Activated naive CD8-positive, alpha-beta T cell treated with anti-CD3 and anti-CD28 coated beads, Interleukin-2, amount 50 U/mL, for 24 hours (primary cell): ENCODE results near the gene TTPAL.

Experiments used
- ATAC-seq: fragments of 150-1000 bp; cut with Tn5 transposase; one replicate; pipeline ENCODE4 v1.10.0; 2021
- DNase-seq: peaks from one replicate; pipeline ENCODE4 v3.0.0; 2021
- H3K27ac Mint-ChIP-seq: one replicate; pipeline ENCODE4 v1.8.0; 2021; ENCODE audit warnings: mild to moderate bottlenecking, mixed read lengths
- H3K27me3 Mint-ChIP-seq: one replicate; pipeline ENCODE4 v1.8.0; 2021; ENCODE audit warnings: mixed read lengths
- H3K36me3 Mint-ChIP-seq: one replicate; pipeline ENCODE4 v1.8.0; 2021; ENCODE audit warnings: low read depth, mixed read lengths
- H3K4me1 Mint-ChIP-seq: one replicate; pipeline ENCODE4 v1.8.0; 2021; ENCODE audit warnings: mixed read lengths
- H3K4me3 Mint-ChIP-seq: one replicate; pipeline ENCODE4 v1.8.0; 2021; ENCODE audit warnings: mild to moderate bottlenecking, moderate library complexity, mixed read lengths
- H3K9me3 Mint-ChIP-seq: one replicate; pipeline ENCODE4 v1.8.0; 2021; ENCODE audit warnings: mixed read lengths

Gene TTPAL

DNA sequence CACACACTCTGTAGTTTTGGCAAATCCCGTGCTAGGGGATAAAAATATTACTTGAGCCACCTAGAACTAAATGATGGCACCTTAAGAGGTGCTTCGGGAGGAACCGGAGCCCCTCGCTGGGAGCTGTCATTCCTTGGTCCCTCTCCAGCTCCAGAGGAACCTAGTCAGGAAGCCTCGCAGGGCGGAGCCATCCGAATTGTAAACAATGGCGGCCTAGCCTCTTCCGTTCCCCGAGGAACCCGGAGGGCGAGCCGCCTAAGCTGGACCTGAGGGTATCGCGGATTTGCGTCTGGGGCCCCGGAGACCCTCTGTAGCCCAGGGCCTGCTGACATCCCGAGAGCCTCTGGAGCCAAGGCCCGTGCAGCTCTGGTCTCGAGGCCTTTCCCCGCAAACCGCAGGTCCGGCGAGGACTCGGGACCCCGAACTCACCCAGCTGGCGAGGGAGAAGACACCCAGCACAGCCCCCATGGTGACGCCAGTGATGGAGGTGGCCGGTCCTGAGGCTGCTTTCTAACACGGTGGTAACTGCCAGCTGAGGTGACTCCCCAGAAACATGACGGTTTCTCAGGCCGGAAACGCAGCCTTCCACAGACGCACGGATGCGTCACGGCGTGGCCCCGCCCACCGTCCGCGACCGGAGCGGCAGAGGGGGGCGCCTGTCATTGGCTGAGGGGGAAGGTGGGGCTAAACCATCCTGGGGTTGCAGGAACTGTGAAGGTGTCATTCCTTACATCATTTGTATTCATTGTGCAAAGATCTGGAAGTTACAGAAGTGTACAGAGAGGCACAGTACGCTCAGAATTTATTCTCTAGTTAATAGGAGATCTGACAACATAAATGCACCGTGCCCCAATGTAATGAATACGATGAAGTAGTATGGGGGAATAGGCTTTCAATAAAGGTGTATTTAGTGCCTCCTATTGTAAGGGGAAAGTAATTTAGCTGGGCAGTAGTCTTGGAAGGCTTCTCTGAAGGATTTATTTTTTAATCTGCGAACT, 46.1 kb downstream of the TTPAL start, which contains the start of gene SERINC3:
Gene SERINC3, minus strand, starts transcription at position 587 of the 998 bp plus-strand sequence. Its CDS starts 119 bp downstream, at position 468.
- H3K4me1 Mint-ChIP-seq: peaks cover 49% of the 10 kb centered on the region
- DNase-seq: peak; percentile 97

DNA sequence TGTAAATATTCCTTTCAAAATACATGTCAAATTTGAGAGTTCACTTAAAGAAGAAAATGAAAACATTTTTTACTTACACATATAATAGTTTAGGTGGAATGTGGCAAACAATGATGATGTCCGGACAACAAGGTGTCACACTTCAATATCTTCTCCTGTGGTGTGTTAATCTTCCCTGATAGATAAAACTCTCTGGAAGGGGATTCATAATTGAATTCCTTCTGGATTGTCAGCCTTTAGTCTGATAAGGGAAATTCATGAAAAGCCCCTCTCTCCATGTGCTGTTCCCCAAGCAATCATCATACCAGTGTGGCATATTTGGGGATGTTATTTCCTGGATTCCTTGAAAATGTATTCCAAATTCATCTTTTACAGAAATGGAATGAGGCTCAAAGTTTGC, 47.2 kb downstream of the TTPAL start:
- Mint-ChIP-seq H3K4me1 (peaks cover 40% of the 10 kb centered on the region), H3K4me3 (peak overlapping the region; percentile 83), H3K27ac (peak overlapping the region; percentile 66), H3K27me3 (no peaks in the 10 kb centered on the region), H3K36me3 (no peaks in the 10 kb centered on the region), H3K9me3 (no peaks in the 10 kb centered on the region)
- ATAC-seq: no peak
- no peak for DNase-seq

More for the DNA sequence above, 46.1 kb downstream of the TTPAL start, which contains the start of gene SERINC3:
- Mint-ChIP-seq H3K4me3 (peak within 1 kb of the TSS; percentile 83), H3K36me3 (no peaks in the 10 kb centered on the region), H3K27me3 (no peaks in the 10 kb centered on the region), H3K27ac (peak within 1 kb of the TSS; percentile 85), H3K9me3 (no peaks in the 10 kb centered on the region)
- ATAC-seq: peak; percentile 99

DNA sequence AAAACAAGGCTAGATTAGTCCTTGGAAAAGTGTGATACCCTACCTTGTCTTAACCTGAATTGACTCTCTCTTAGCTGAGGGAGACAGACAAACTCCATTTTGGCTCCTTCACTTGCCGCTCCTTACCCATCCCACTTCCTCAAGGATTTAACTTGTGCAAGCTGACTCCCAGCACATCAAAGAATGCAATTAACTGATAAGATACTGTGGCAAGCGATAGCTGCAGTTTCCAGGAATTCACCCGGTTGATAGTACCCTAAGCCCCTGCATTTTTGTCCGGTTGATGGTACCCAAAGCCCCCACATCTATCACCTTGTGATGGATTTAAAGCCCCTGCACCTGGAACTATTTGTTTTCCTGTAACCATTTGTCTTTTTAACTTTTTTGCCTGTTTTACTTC, 48.1 kb downstream of the TTPAL start:
- Mint-ChIP-seq H3K27me3 (no peaks in the 10 kb centered on the region), H3K27ac (peak overlapping the region; percentile 3), H3K36me3 (no peaks in the 10 kb centered on the region), H3K4me3 (no peak overlapping the region), H3K4me1 (peaks cover 37% of the 10 kb centered on the region), H3K9me3 (no peaks in the 10 kb centered on the region)
- DNase-seq: no peak
- ATAC-seq: no peak

DNA sequence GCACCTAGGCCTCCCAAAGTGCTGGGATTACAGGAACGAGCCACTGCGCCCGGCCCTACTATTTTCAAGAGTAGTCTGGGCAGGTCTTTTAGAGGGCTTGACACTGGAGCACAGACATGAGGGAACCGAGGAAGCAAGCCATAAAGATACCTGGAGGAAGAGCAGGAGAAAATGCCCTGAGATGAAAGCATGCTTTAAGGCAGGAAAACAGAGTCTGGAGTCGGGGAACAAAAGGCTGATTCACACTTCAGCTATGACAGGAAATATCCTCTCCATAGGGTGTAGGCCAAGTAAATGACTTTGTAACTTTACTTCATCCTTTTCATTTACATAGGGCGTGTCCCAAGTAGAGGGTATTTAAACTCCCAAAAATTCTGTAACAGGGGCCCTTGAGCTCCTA, 50.5 kb downstream of the TTPAL start:
- ATAC-seq (no peak), DNase-seq (no peak)
- H3K4me3 Mint-ChIP-seq: no peak overlapping the region
- no peaks in the 10 kb centered on the region for H3K27me3 Mint-ChIP-seq
- H3K9me3 Mint-ChIP-seq: no peaks in the 10 kb centered on the region
- peaks cover 22% of the 10 kb centered on the region for H3K4me1 Mint-ChIP-seq
- no peak overlapping the region for H3K27ac Mint-ChIP-seq
- no peaks in the 10 kb centered on the region for H3K36me3 Mint-ChIP-seq

DNA sequence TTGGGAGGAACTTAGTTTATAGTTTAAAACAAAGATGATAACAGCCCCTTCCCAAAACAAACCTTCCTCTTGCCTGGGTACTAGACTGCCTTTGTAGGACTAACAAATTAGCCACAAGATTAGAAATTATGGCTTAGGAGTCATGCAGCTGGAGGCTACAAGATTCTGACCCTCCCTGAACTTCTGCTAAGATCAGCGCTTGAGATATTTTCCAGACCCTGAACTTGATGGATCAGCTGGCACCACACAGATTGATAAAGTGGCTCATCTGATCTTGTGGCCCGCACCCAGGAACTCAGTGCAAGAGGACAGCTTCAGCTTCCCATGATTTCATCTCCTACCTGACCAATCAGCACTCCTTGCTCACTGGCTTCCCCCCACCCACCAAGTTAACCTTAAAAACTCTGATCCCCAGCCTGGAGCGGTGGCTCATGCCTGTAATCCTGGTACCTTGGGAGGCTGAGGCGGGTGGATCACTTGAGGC, 52.1 kb downstream of the TTPAL start:
- peaks cover 14% of the 10 kb centered on the region for H3K4me1 Mint-ChIP-seq
- no peaks in the 10 kb centered on the region for H3K9me3 Mint-ChIP-seq
- H3K4me3 Mint-ChIP-seq: no peak overlapping the region
- no peaks in the 10 kb centered on the region for H3K36me3 Mint-ChIP-seq
- ATAC-seq (no peak), DNase-seq (no peak)
- no peaks in the 10 kb centered on the region for H3K27me3 Mint-ChIP-seq
- no peak overlapping the region for H3K27ac Mint-ChIP-seq

DNA sequence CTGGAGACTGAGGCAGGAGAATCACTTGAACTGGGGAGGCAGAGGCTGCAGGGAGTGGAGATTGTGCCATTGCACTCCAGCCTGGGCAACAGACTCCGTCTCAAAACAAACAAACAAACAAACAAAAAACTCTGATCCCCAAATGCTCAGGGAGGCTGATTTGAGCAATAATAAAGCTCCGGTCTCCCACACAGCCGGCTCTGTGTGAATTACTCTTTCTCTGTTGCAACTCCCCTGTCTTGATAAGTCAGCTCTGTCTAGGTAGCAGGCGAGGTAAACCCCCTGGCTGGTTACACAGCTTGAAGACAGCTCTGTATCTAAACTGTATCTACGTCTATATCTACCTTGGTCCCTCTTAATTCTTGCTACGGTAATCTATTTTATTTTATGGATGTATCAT, 52.6 kb downstream of the TTPAL start:
- ATAC-seq: no peak
- Mint-ChIP-seq H3K27ac (no peak overlapping the region), H3K36me3 (no peaks in the 10 kb centered on the region), H3K4me1 (peaks cover 10% of the 10 kb centered on the region), H3K27me3 (no peaks in the 10 kb centered on the region), H3K9me3 (no peaks in the 10 kb centered on the region), H3K4me3 (no peak overlapping the region)
- DNase-seq: no peak

DNA sequence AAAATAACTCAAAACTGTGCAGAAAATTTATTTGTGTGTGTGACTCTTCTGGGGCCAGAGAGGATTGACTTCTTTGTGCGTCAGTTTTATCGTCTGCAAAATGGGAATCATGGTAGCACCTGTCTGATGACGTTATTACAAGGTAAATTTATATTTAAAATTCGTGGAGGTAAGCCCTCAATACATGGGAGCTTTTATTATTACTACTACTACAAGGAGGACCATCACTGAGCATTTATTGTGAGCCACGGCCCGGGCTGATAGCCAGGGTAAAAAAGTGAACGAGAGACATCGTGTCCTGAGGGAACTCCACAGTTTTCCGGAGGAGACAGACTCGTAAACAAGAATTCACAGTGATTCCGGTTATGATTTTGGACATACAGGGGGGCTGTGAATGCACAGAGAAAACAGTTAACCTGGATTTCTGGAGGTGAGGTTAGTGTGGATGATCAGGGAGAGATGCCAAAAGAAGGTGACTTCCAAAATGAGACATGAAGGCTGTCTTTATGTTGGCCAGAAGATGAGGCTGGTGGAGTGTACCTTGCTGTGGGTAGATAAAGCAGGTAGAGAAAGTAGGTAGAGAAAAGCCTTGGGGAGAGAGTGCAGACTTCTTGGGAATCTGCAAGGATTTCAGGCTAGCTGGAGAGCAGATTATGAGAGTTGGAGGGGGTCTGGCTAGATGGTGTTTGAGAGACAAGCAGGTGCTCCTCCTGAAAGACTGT, 56.7 kb downstream of the TTPAL start:
- no peak for ATAC-seq
- no peaks in the 10 kb centered on the region for H3K27me3 Mint-ChIP-seq
- no peak overlapping the region for H3K27ac Mint-ChIP-seq
- no peak for DNase-seq
- peaks cover 10% of the 10 kb centered on the region for H3K4me1 Mint-ChIP-seq
- no peaks in the 10 kb centered on the region for H3K36me3 Mint-ChIP-seq
- H3K4me3 Mint-ChIP-seq: no peak overlapping the region
- no peaks in the 10 kb centered on the region for H3K9me3 Mint-ChIP-seq

DNA sequence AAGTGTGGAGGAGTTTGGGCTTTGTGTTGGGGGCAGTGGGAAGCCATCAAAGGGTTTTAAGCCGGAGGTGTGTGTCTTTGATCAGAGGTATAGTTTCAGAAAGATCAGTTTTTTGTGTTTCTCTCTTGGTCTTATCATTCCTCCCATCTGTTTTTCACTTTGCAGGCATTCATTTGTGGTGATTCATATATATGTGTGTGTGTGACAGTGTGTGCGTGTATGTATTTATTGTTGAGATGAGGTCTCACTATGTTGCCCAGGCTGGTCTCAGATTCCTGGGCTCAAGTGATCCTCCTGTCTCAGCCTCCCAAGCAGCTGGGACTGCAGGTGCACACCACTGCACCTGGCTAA, 57.3 kb downstream of the TTPAL start:
- peaks cover 10% of the 10 kb centered on the region for H3K4me1 Mint-ChIP-seq
- DNase-seq (no peak), ATAC-seq (peak; percentile 27)
- H3K9me3 Mint-ChIP-seq: no peaks in the 10 kb centered on the region
- H3K36me3 Mint-ChIP-seq: no peaks in the 10 kb centered on the region
- H3K27me3 Mint-ChIP-seq: no peaks in the 10 kb centered on the region
- no peak overlapping the region for H3K27ac Mint-ChIP-seq
- H3K4me3 Mint-ChIP-seq: no peak overlapping the region

DNA sequence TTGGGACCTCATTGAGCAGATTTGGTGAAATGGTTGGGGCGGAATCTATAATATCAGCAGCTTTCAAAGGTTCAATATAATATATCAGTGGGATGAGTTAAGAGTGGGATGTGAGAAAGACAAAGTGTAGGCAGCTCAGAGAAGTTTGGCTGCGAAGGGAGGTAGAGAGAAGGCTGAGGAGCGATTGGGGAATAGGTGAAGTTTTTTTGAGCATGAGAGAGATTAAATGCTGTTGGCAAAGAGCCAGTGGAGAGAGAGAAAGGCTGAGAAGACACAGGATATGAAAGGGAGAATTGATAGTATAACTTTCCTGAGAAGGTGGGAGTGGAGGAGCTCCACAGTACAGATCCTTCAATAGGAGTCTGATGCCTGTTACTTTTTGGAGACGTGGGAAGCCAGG, 58.3 kb downstream of the TTPAL start:
- Mint-ChIP-seq H3K9me3 (no peaks in the 10 kb centered on the region), H3K4me3 (no peak overlapping the region), H3K27ac (no peak overlapping the region), H3K4me1 (peaks cover 10% of the 10 kb centered on the region), H3K36me3 (no peaks in the 10 kb centered on the region), H3K27me3 (no peaks in the 10 kb centered on the region)
- DNase-seq (no peak), ATAC-seq (no peak)

DNA sequence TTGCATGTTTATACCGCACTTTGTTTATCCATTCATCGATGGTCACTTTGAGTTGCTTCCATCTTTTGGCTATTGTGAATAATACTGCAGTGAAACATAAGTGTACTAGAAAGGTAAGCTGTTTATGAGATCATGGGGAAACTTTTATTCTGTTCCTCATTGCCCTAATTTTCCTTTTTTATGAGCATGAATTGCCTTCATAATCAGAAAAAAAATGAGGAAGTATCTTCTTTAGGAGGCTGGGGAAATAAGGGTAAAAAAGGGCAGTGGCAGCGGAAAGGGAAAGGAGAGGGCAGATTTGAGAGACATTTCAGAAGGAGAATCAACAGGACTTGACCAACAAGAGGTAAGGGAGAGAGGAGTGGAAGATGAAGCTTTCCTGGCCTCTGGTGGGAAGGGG, 60.5 kb downstream of the TTPAL start:
- H3K36me3 Mint-ChIP-seq: no peaks in the 10 kb centered on the region
- no peaks in the 10 kb centered on the region for H3K9me3 Mint-ChIP-seq
- no peak overlapping the region for H3K4me3 Mint-ChIP-seq
- H3K4me1 Mint-ChIP-seq: peaks cover 4% of the 10 kb centered on the region
- no peak overlapping the region for H3K27ac Mint-ChIP-seq
- H3K27me3 Mint-ChIP-seq: no peaks in the 10 kb centered on the region
- no peak for DNase-seq
- no peak for ATAC-seq

DNA sequence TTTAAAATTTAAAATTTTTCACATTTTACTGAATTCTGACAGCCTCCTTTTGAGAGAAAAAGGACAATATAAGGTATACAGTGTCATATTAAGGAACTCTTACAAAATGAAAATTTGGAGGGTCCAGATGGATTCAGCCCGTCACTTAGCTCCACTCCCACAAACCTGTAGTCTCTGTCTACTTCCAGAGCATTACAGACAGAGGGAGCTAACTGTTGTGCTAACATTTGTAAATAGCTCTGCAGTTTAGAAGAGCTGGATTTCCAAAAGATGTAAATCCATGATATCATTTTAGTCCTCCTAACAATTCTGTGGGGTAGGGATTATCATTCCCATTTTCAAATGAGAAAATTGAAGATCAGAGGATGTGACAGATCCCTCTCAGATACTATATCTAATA, 62.3 kb downstream of the TTPAL start:
- Mint-ChIP-seq H3K4me1 (no peaks in the 10 kb centered on the region), H3K36me3 (no peaks in the 10 kb centered on the region), H3K4me3 (no peak overlapping the region), H3K27me3 (no peaks in the 10 kb centered on the region), H3K9me3 (no peaks in the 10 kb centered on the region), H3K27ac (no peak overlapping the region)
- DNase-seq (no peak), ATAC-seq (no peak)

DNA sequence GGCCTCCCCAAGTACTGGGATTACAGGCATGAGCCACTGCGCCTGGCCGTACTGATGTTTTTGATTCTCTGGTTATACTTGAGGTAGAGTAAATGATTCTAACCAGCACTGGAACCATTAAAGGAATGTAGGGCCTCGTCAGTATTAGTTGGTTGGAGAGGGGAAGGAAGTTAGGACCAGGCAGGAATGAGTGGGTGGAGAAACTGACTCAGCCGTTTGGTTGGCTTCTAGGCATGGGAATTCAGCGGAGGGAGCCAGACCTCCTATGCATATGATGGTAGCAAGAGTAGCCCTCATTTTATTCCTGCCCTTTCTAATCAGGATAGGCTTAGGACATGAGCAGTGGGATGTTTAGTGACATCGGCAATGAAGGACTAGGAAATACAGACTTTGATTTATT, 65.2 kb downstream of the TTPAL start:
- no peak overlapping the region for H3K27ac Mint-ChIP-seq
- H3K27me3 Mint-ChIP-seq: no peaks in the 10 kb centered on the region
- H3K9me3 Mint-ChIP-seq: no peaks in the 10 kb centered on the region
- H3K4me1 Mint-ChIP-seq: no peaks in the 10 kb centered on the region
- H3K36me3 Mint-ChIP-seq: no peaks in the 10 kb centered on the region
- H3K4me3 Mint-ChIP-seq: no peak overlapping the region
- ATAC-seq (no peak), DNase-seq (no peak)

DNA sequence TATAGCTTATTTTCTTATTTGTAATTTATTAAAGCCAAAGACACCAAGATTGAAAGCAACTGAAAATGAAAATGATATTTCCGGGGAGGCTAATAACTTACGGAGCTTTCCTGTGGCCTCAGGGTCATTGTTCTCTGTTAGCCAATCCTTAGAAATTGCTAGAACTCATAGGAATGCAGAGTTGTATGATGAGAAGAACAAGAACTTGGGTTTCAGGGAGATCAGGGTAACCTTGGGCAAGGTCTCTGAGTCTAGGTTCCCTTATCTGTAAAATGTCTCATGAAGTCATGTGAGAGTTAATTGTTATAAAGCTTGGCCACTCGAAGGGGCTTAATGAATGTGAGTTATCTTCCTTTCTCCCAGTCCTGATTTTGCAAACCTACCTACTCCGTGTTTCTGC, 66.3 kb downstream of the TTPAL start:
- ATAC-seq (no peak), DNase-seq (no peak)

DNA sequence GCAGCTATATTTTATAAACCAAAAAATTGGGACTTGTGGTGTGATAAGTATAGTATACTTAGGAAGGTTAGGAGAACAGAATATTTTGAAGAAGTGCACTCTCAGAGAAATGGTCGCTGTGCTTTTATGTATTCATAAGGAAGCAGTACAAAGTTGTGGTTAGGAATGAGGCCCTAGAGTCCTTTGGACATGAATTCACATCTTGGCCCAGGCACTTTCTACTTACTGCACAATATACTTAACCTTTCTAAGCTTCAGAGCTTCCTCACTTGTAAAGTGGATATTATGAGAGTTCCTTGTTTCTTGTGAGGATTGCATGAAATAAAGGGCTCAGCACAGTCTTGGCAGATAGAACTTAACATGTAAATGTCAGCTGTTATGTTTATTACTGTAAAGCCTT, 67.2 kb downstream of the TTPAL start:
- DNase-seq: no peak
- Mint-ChIP-seq H3K27ac (no peak overlapping the region), H3K36me3 (no peaks in the 10 kb centered on the region), H3K4me1 (no peaks in the 10 kb centered on the region), H3K9me3 (no peaks in the 10 kb centered on the region), H3K4me3 (no peak overlapping the region), H3K27me3 (no peaks in the 10 kb centered on the region)
- no peak for ATAC-seq

More for the DNA sequence above, 66.3 kb downstream of the TTPAL start:
- Mint-ChIP-seq H3K27me3 (no peaks in the 10 kb centered on the region), H3K9me3 (no peaks in the 10 kb centered on the region), H3K36me3 (no peaks in the 10 kb centered on the region), H3K4me3 (no peak overlapping the region), H3K27ac (no peak overlapping the region), H3K4me1 (no peaks in the 10 kb centered on the region)

DNA sequence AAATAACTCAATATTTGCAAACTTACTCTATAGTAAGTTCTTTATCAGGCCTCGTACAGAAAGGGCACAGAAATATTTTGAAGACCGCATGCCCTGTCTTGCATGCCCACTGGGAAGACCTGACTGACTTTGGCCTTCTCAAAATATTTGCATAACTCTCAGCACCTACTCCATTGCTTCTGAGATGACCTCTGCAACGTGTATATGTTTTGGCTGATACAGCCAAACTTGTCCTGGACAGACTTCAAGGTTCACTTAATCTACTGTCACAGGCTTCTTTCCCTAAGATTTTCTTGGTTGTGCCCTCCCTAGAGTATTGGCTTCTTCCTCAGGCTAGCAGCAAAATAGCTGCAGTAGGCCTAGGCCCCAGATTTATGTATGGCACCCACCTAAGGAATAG, 67.7 kb downstream of the TTPAL start:
- no peak overlapping the region for H3K4me3 Mint-ChIP-seq
- no peak overlapping the region for H3K27ac Mint-ChIP-seq
- DNase-seq: no peak

More for the DNA sequence above, 67.7 kb downstream of the TTPAL start:
- no peaks in the 10 kb centered on the region for H3K4me1 Mint-ChIP-seq
- no peaks in the 10 kb centered on the region for H3K9me3 Mint-ChIP-seq
- no peaks in the 10 kb centered on the region for H3K27me3 Mint-ChIP-seq
- H3K36me3 Mint-ChIP-seq: no peaks in the 10 kb centered on the region
- ATAC-seq: no peak
